Measurements from ENCODE around the gene ANKRD29.

GRCh38 chr18:23671564-23671963 lies 8.9 kb upstream of the ANKRD29 start:
- TF ChIP-seq POLR2AphosphoS5 (IDR thresholded peaks at IDR 0.05; ENCODE audit: borderline replicate concordance, low read depth, low read length) (no peak), EZH2 (IDR thresholded peaks at IDR 0.05) (no peak)

Data from SK-N-MC (cell line).